ENCODE data around the gene TRIB2.

The TRIB2 gene

GRCh38 chr2:12697617-12698016, 19.1 kb upstream of the TRIB2 start:
- DNase-seq (ENCODE audit: extremely low read depth in 1 of 2, low read depth in 1 of 2), result no peak

- DNase-seq (ENCODE audit: extremely low read depth in 1 of 2, low read depth in 1 of 2), result no peak
Observed at GRCh38 chr2:12700989-12701388, 15.7 kb upstream of the TRIB2 start.

- DNase-seq (ENCODE audit: extremely low read depth in 1 of 2, low read depth in 1 of 2), result no peak
Observed at GRCh38 chr2:12701786-12702167, 15.0 kb upstream of the TRIB2 start.

GRCh38 chr2:12702168-12703121, 14.3 kb upstream of the TRIB2 start:
- DNase-seq (ENCODE audit: extremely low read depth in 1 of 2, low read depth in 1 of 2), result no peak

- no peak for DNase-seq (ENCODE audit: extremely low read depth in 1 of 2, low read depth in 1 of 2)
Observed at GRCh38 chr2:12704378-12704777, 12.4 kb upstream of the TRIB2 start.

GRCh38 chr2:12705230-12705629, 11.5 kb upstream of the TRIB2 start:
- DNase-seq (ENCODE audit: extremely low read depth in 1 of 2, low read depth in 1 of 2), result no peak

GRCh38 chr2:12705742-12706141, 11.0 kb upstream of the TRIB2 start:
- no peak for DNase-seq (ENCODE audit: extremely low read depth in 1 of 2, low read depth in 1 of 2)

- no peak for DNase-seq (ENCODE audit: extremely low read depth in 1 of 2, low read depth in 1 of 2)
Observed at GRCh38 chr2:12708508-12709206, 8.1 kb upstream of the TRIB2 start.

GRCh38 chr2:12709207-12709522, 7.6 kb upstream of the TRIB2 start:
- DNase-seq (ENCODE audit: extremely low read depth in 1 of 2, low read depth in 1 of 2), result no peak

GRCh38 chr2:12710301-12710700, 6.4 kb upstream of the TRIB2 start:
- DNase-seq (ENCODE audit: extremely low read depth in 1 of 2, low read depth in 1 of 2), result no peak

GRCh38 chr2:12711339-12711738, 5.4 kb upstream of the TRIB2 start:
- DNase-seq (ENCODE audit: extremely low read depth in 1 of 2, low read depth in 1 of 2), result no peak

GRCh38 chr2:12712881-12713280, 3.9 kb upstream of the TRIB2 start:
- DNase-seq (ENCODE audit: extremely low read depth in 1 of 2, low read depth in 1 of 2), result no peak

GRCh38 chr2:12714391-12715221, 2.1 kb upstream of the TRIB2 start:
- DNase-seq (ENCODE audit: extremely low read depth in 1 of 2, low read depth in 1 of 2), result no peak

- DNase-seq (ENCODE audit: extremely low read depth in 1 of 2, low read depth in 1 of 2), result no peak
Observed at GRCh38 chr2:12715258-12716031, 1.3 kb upstream of the TRIB2 start.

GRCh38 chr2:12716032-12716281, 779 bp upstream of the TRIB2 start:
- peak in 1 of 2 donors; percentile 53 for DNase-seq (ENCODE audit: extremely low read depth in 1 of 2, low read depth in 1 of 2)

- peak in 1 of 2 donors; percentile 27 for DNase-seq (ENCODE audit: extremely low read depth in 1 of 2, low read depth in 1 of 2)
Observed at GRCh38 chr2:12717191-12718014, 667 bp downstream of the TRIB2 start.

GRCh38 chr2:12718015-12718671, 1.4 kb downstream of the TRIB2 start:
- DNase-seq (ENCODE audit: extremely low read depth in 1 of 2, low read depth in 1 of 2), result no peak

- DNase-seq (ENCODE audit: extremely low read depth in 1 of 2, low read depth in 1 of 2), result no peak
Observed at GRCh38 chr2:12718711-12719399, 2.1 kb downstream of the TRIB2 start.
